ENCODE measurements around the gene ADAP1. TPM values are rescaled to one million over a fixed set of nuclear protein-coding genes. Genes with fewer than 3 reads are reported as not detected.

Gene ADAP1
- total RNA-seq, 1 experiment from 2014 or later = 3.1 TPM

GRCh38 chr7:970744-971143, 16.3 kb upstream of the ADAP1 start:
- intact Hi-C loops (cut with micrococcal nuclease; ENCODE audit: unreplicated experiment) (no loop called here), in situ Hi-C loops (cut with HindIII; ENCODE audit: low pct_unique_long_range_greater_than_20kb, low sequenced_read_pairs) (loop anchor here (25.0 kb wide), 1 partner anchor 167 kb away; a partner anchor contains a TSS)
- no peaks in the 10 kb centered on the region for H3K9me3 ChIP-seq (ENCODE audit: control insufficient read depth, insufficient read depth, low read depth, low read length)
- H3K4me3 ChIP-seq (ENCODE audit: low read depth in 2 of 2, low read length in 2 of 2) = no peak overlapping the region
- no TSS peak for BruUV-seq (replicated peaks)
- ChIA-PET CTCF (no interaction called here), POLR2A (no interaction called here)
- H3K27ac ChIP-seq (ENCODE audit: low read length) = no peak overlapping the region
- H3K36me3 ChIP-seq (ENCODE audit: control insufficient read depth, insufficient read depth, low read length) = peaks cover 24% of the 10 kb centered on the region
- DNase-seq (ENCODE audit: low read depth, low spot score) = no peak
- H3K4me1 ChIP-seq (ENCODE audit: control insufficient read depth, insufficient read depth, low read length) = peaks cover 12% of the 10 kb centered on the region
- TF ChIP-seq SIN3A (IDR thresholded peaks at IDR 0.05; ENCODE audit: borderline replicate concordance, insufficient read depth, low read depth, low read length) (no peak), TCF7L2 (IDR thresholded peaks at IDR 0.05; ENCODE audit: low read depth, low read length) (no peak), CTCF (IDR thresholded peaks at IDR 0.05) (no peak), REST (IDR thresholded peaks at IDR 0.05; ENCODE audit: insufficient read depth in 1 of 2, low read depth in 2 of 2, low read length in 1 of 2) (no peak), POLR2AphosphoS5 (IDR thresholded peaks at IDR 0.05; ENCODE audit: low read depth, low read length) (no peak)
- ATAC-seq = no peak
- H3K27me3 ChIP-seq (ENCODE audit: control insufficient read depth, insufficient read depth, low read length) = no peaks in the 10 kb centered on the region

GRCh38 chr7:969403-969802, 14.9 kb upstream of the ADAP1 start:
- no peak overlapping the region for H3K27ac ChIP-seq (ENCODE audit: low read length)
- H3K4me1 ChIP-seq (ENCODE audit: control insufficient read depth, insufficient read depth, low read length) = peaks cover 17% of the 10 kb centered on the region
- ATAC-seq = no peak
- peaks cover 24% of the 10 kb centered on the region for H3K36me3 ChIP-seq (ENCODE audit: control insufficient read depth, insufficient read depth, low read length)
- TF ChIP-seq CTCF (IDR thresholded peaks at IDR 0.05) (no peak), REST (IDR thresholded peaks at IDR 0.05; ENCODE audit: insufficient read depth in 1 of 2, low read depth in 2 of 2, low read length in 1 of 2) (no peak), SIN3A (IDR thresholded peaks at IDR 0.05; ENCODE audit: borderline replicate concordance, insufficient read depth, low read depth, low read length) (no peak), TCF7L2 (IDR thresholded peaks at IDR 0.05; ENCODE audit: low read depth, low read length) (no peak), POLR2AphosphoS5 (IDR thresholded peaks at IDR 0.05; ENCODE audit: low read depth, low read length) (no peak)
- in situ Hi-C loops (cut with HindIII; ENCODE audit: low pct_unique_long_range_greater_than_20kb, low sequenced_read_pairs) = loop anchor here (25.0 kb wide), 1 partner anchor 168 kb away; a partner anchor contains a TSS
- CTCF ChIA-PET = no interaction called here
- no peak for DNase-seq (ENCODE audit: low read depth, low spot score)
- no peak overlapping the region for H3K4me3 ChIP-seq (ENCODE audit: low read depth in 2 of 2, low read length in 2 of 2)
- intact Hi-C loops (cut with micrococcal nuclease; ENCODE audit: unreplicated experiment) = no loop called here
- no peaks in the 10 kb centered on the region for H3K9me3 ChIP-seq (ENCODE audit: control insufficient read depth, insufficient read depth, low read depth, low read length)
- H3K27me3 ChIP-seq (ENCODE audit: control insufficient read depth, insufficient read depth, low read length) = no peaks in the 10 kb centered on the region
- POLR2A ChIA-PET = no interaction called here
- no TSS peak for BruUV-seq (replicated peaks)
